Spleen (tissue), 11 donors: ENCODE results near the gene SLC25A29. TPM values are rescaled to one million over a fixed set of nuclear protein-coding genes. Genes with fewer than 3 reads are reported as not detected.

Experiments used
- DNase-seq: peaks from one replicate; pipeline ENCODE4 v3.0.0-alpha.2; 2020
- H3K27ac ChIP-seq, 8 donors: fragments of 200-600 bp; sonication (generic) in 7 of 8; 1 replicate in 4 of 8; 2 replicates in 4 of 8; pipeline versions ENCODE4 v1.5.0 to v1.8.0; 2016 to 2021; ENCODE audit warnings: inconsistent platforms in 4 of 8, mild to moderate bottlenecking in 4 of 8, moderate library complexity in 1 of 8
- H3K27me3 ChIP-seq, 7 donors: fragments of 200-600 bp; sonication (generic) in 6 of 7; replicated peaks in 1 of 7; 1 replicate in 4 of 7; 2 replicates in 3 of 7; pipeline versions ENCODE4 v1.5.0 to v1.8.0; 2016 to 2021; ENCODE audit warnings: inconsistent platforms in 3 of 7, mild to moderate bottlenecking in 1 of 7
- H3K36me3 ChIP-seq, 6 donors: fragments of 200-600 bp; sonication (generic) in 5 of 6; 1 replicate in 4 of 6; 2 replicates in 2 of 6; pipeline versions ENCODE4 v1.5.0 to v1.8.0; 2016 to 2021; ENCODE audit warnings: inconsistent platforms in 2 of 6
- H3K4me1 ChIP-seq, 6 donors: fragments of 200-600 bp; sonication (generic) in 5 of 6; 1 replicate in 3 of 6; 2 replicates in 3 of 6; pipeline versions ENCODE4 v1.5.0 to v1.8.0; 2016 to 2021; ENCODE audit warnings: inconsistent platforms in 3 of 6
- H3K4me3 ChIP-seq, 8 donors: fragments of 200-600 bp; sonication (generic) in 7 of 8; 1 replicate in 4 of 8; 2 replicates in 4 of 8; pipeline versions ENCODE4 v1.5.0 to v1.8.0; 2016 to 2021; ENCODE audit warnings: inconsistent platforms in 4 of 8, mild to moderate bottlenecking in 4 of 8, moderate library complexity in 2 of 8
- H3K9me3 ChIP-seq, 8 donors: fragments of 200-600 bp; sonication (generic) in 7 of 8; 1 replicate in 4 of 8; 2 replicates in 4 of 8; pipeline versions ENCODE4 v1.5.0 to v1.8.0; 2016 to 2021; ENCODE audit warnings: inconsistent platforms in 4 of 8
- POLR2A ChIP-seq, 3 donors: fragments of 450-650 bp; IDR thresholded peaks; one replicate each; pipeline ENCODE4 v1.5.1; 2017; ENCODE audit warnings: antibody characterized with exemption in 3 of 3, mild to moderate bottlenecking in 1 of 3
- POLR2AphosphoS5 ChIP-seq, 3 donors: sonication (generic); formaldehyde crosslinking; IDR thresholded peaks; one replicate each; pipeline ENCODE4 v1.5.1; 2017; ENCODE audit warnings: antibody characterized with exemption in 3 of 3
- WGBS, 5 donors: extraction: QIAGEN DNeasy Blood & Tissue Kit in 3 of 5; methylation state at CpG; one replicate each; pipeline versions ENCODE4 v1.1.5 to v1.1.7; 2013 to 2018; 5-methylcytosine and 5-hydroxymethylcytosine counted together
- intact Hi-C: fragments of 100-400 bp; cut with DNase I; formaldehyde crosslinking; loops from one replicate; pipeline ENCODE4 v1.15.0; 2023; ENCODE audit warnings: low total_unique reads
- polyA plus RNA-seq, 3 donors: library from polyadenylated mRNA; stranded (reverse); fragments of 200-250 nt; gene quantifications; one replicate each; pipeline ENCODE4 v1.2.1, GENCODE V29; 2013
- total RNA-seq, 7 donors: library from RNA; depleted of rRNA in 3 of 7; stranded (reverse); fragments of >200 nt in 3 of 7; fragmentation: NEBNext Ultra II Directional in 4 of 7; extraction: Animal tissue kit (Norgen Biotek cat#: 25700) in 4 of 7; gene quantifications; one replicate each; pipeline versions ENCODE4 v1.1.0 to v1.2.1, GENCODE V29; 2016 to 2021
- TF ChIP-seq, protein P1 (sequence below), 11 experiments: fragments of 200-600 bp in 7 of 11; fragments of 450-650 bp in 4 of 11; sonication (generic) in 4 of 11; IDR thresholded peaks in 8 of 11; conservative IDR thresholded peaks in 3 of 11; 1 replicate in 7 of 11; 2 replicates in 4 of 11; pipeline versions ENCODE4 v1.4.0 to v1.8.0; 2016 to 2021; ENCODE audit warnings: antibody characterized with exemption in 11 of 11, inconsistent platforms in 4 of 11, mild to moderate bottlenecking in 1 of 11
- donor health status: healthy with polysubstance abuse.
- donor health status: DM: no; HTN: no; CAD: no; lungs with moderate emphysema.
- donor health status: DM: no; HTN: no; CAD: no.
- donor health status: Bipolar disorder and iron deficiency.
- donor health status: healthy.
- donor health status: DM: no; HTN: no; CAD: no.
- donor health status: DM: yes; HTN: yes; CAD: no.

The SLC25A29 gene
- total and polyA plus RNA-seq, 10 donors, result 19.6 to 52.9 (median 32.5) TPM

DNA sequence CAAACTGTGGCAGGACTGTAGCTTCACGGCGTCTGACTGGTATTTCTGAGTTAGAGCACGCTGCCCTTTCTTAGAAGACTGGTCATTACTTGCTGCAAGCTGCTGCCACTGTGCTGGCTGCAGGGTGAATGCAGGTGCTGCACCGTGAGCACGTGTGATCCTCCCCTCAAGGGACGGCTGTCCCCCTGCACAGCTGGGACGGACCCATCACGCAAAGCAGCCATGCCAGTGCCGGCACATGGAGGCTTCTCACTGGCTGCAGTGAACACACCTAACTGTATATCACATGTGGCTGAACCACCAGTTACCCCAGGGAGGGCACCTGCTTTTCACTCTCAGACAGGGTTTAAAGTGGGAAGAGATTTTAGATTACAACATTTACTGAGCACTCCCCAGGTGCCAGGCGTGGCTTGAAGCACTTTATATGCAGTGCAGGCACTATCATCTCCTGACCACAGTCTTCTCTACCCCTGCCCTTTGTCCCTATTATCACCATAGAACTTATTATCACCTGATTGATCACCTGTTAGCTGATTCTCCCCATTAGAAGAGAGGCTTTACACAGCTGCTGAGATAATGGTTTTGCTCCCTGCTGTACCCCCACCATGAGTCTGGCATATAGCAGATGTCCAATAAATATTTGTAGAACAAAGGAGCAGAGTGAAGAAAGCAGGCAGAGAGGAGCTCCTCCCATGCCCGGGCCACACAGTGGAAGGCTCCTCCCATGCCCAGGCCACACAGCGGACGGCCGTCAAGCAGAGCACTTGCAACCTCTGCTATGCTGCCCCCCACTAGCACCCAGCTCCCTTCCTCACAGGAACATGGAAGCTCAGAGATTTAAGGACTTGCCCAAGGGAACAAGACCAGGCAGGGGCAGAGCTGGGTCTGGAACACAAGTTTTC lies 42.8 kb upstream of the SLC25A29 start:
- DNase-seq, result no peak
- no peaks in the 10 kb centered on the region for H3K9me3 ChIP-seq
- peaks cover 0 to 96% (median 77%) of the 10 kb centered on the region in 6 donors for H3K36me3 ChIP-seq
- H3K27me3 ChIP-seq, result no peaks in the 10 kb centered on the region
- TF ChIP-seq POLR2A (IDR thresholded peaks at IDR 0.05), result no peak
- TF ChIP-seq, protein P1, sequence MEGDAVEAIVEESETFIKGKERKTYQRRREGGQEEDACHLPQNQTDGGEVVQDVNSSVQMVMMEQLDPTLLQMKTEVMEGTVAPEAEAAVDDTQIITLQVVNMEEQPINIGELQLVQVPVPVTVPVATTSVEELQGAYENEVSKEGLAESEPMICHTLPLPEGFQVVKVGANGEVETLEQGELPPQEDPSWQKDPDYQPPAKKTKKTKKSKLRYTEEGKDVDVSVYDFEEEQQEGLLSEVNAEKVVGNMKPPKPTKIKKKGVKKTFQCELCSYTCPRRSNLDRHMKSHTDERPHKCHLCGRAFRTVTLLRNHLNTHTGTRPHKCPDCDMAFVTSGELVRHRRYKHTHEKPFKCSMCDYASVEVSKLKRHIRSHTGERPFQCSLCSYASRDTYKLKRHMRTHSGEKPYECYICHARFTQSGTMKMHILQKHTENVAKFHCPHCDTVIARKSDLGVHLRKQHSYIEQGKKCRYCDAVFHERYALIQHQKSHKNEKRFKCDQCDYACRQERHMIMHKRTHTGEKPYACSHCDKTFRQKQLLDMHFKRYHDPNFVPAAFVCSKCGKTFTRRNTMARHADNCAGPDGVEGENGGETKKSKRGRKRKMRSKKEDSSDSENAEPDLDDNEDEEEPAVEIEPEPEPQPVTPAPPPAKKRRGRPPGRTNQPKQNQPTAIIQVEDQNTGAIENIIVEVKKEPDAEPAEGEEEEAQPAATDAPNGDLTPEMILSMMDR (IDR thresholded peaks at IDR 0.05 in 8 of 11, conservative IDR thresholded peaks at IDR 0.05 in 3 of 11), result no peak
- TF ChIP-seq POLR2AphosphoS5 (IDR thresholded peaks at IDR 0.05), result no peak
- H3K4me3 ChIP-seq, result no peak overlapping the region
- H3K4me1 ChIP-seq, result peaks cover 0 to 26% (median 5%) of the 10 kb centered on the region in 6 donors
- intact Hi-C loops, result no loop called here
- H3K27ac ChIP-seq, result peak overlapping the region in 2 of 8 donors; percentile 13 to 33
- 84 to 92% (median 89%) methylated on average over 8 to 14 of the region's 14 CpGs for WGBS, 5 donors

DNA sequence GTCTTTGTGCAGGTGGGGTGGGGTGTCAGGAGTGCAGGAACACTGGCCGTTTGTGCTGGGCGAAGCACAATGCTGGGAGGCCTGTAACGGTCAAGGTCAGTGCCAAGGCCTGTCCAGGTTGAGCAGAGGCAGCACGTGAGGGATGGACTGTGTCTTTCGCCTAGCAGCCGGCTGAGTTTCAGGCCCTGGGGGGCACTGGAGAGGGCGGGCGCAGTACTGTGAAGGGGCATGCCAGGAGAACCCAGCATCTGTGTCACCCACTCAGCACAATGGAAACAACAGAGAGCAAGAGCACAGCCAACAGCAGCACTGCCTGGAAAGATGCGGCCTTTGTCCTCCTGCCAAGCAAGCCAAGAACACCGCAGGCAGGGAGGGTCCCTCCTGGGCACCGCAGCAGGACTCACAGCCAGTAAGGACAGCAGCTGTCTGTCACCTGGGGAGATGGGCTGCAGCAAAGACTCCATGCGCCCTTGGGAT lies 42.0 kb upstream of the SLC25A29 start:
- peak; percentile 34 for DNase-seq
- no peaks in the 10 kb centered on the region for H3K9me3 ChIP-seq
- H3K36me3 ChIP-seq, result peaks cover 0 to 96% (median 72%) of the 10 kb centered on the region in 6 donors
- intact Hi-C loops, result no loop called here
- TF ChIP-seq, protein P1 (IDR thresholded peaks at IDR 0.05 in 8 of 11, conservative IDR thresholded peaks at IDR 0.05 in 3 of 11), result no peak
- peak in 1 of 3 donors; percentile 10 for TF ChIP-seq POLR2AphosphoS5 (IDR thresholded peaks at IDR 0.05)
- peak overlapping the region in 2 of 8 donors; percentile 3 to 33 for H3K27ac ChIP-seq
- WGBS, 5 donors, result 77 to 93% (median 85%) methylated on average over 9 to 12 of the region's 12 CpGs
- H3K4me1 ChIP-seq, result peaks cover 0 to 27% (median 5%) of the 10 kb centered on the region in 6 donors
- no peak overlapping the region for H3K4me3 ChIP-seq
- no peaks in the 10 kb centered on the region for H3K27me3 ChIP-seq

DNA sequence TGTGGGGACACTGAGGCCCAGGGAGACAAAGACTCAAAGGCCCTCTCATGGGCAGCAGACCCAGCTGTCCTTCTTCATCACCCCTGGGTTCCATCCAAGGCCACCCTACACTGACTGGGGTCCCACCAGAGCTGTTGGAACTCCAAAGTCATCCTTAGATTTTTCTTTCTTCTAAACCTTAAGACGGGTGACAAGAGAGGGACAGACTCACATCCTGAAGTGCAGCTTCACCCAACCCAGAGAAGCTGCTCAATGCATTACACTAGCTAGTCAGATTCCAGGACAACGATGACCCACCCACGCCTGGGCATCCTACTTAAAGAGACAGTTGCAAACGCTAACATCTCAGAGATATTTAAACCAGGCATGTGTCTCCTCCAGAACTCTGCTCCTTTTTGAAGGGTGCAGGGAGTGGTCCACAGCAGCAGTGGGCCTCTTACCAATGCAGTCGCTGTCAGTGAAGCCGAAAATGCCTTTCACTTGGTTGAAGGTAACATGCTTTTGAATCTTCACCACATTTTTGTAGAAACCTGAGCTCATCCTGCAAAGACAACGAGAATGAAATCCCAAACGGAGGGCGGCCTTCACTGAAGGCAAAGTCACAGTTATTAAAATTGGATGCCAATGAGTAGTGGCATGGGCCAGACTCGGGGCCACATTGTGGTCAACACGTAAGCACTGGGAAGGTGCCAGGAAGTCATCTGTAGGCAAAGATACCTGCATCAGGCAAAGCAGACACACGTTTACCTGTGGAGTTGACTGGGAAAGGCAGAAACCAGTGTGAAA lies 40.3 kb upstream of the SLC25A29 start:
- H3K27ac ChIP-seq, result peak overlapping the region in 3 of 8 donors; percentile 5 to 21 (median 9)
- H3K4me1 ChIP-seq, result peaks cover 6 to 45% (median 16%) of the 10 kb centered on the region in 6 donors
- no peaks in the 10 kb centered on the region for H3K9me3 ChIP-seq
- TF ChIP-seq POLR2A (IDR thresholded peaks at IDR 0.05) (no peak), POLR2AphosphoS5 (IDR thresholded peaks at IDR 0.05) (no peak)
- TF ChIP-seq, protein P1 (IDR thresholded peaks at IDR 0.05 in 8 of 11, conservative IDR thresholded peaks at IDR 0.05 in 3 of 11), result no peak
- H3K4me3 ChIP-seq, result no peak overlapping the region
- H3K27me3 ChIP-seq, result no peaks in the 10 kb centered on the region
- 90 to 95% (median 93%) methylated on average over 12 of the region's 12 CpGs for WGBS, 5 donors
- no peak for DNase-seq
- H3K36me3 ChIP-seq, result peaks cover 0 to 96% (median 70%) of the 10 kb centered on the region in 6 donors
- intact Hi-C loops, result no loop called here
